Right lobe of liver (tissue), 6 donors: ENCODE data around the gene MAPKAP1. TPM values are rescaled to one million over a fixed set of nuclear protein-coding genes. Genes with fewer than 3 reads are reported as not detected.

Experiments used
- ATAC-seq, 4 donors: fragments of 200-7000 bp; cut with Tn5 transposase; one replicate each; pipeline ENCODE4 v1.9.1; 2020; ENCODE audit warnings: mild to moderate bottlenecking in 4 of 4, moderate library complexity in 4 of 4
- DNase-seq, 3 donors: peaks; one replicate each; pipeline ENCODE4 v3.0.0-alpha.2; 2020
- H3K27ac ChIP-seq, 3 donors: fragments of 200-600 bp; one replicate each; pipeline ENCODE4 v1.8.0; 2022
- H3K27me3 ChIP-seq, 2 donors: fragments of 200-600 bp; one replicate each; pipeline ENCODE4 v1.8.0; 2022
- H3K36me3 ChIP-seq, 4 donors: fragments of 200-600 bp; sonication (generic) in 1 of 4; one replicate each; pipeline versions ENCODE4 v1.5.1 to v1.8.0; 2017 to 2022; ENCODE audit warnings: control low read depth in 1 of 4
- H3K4me1 ChIP-seq, 4 donors: fragments of 200-600 bp; sonication (generic) in 1 of 4; one replicate each; pipeline versions ENCODE4 v1.5.1 to v1.8.0; 2017 to 2022; ENCODE audit warnings: control low read depth in 1 of 4
- H3K4me3 ChIP-seq, 3 donors: fragments of 200-600 bp; one replicate each; pipeline ENCODE4 v1.8.0; 2022
- H3K9me3 ChIP-seq, 4 donors: fragments of 200-600 bp; sonication (generic) in 1 of 4; one replicate each; pipeline versions ENCODE4 v1.5.1 to v1.8.0; 2017 to 2022; ENCODE audit warnings: control low read depth in 1 of 4
- POLR2A ChIP-seq: fragments of 450-650 bp; IDR thresholded peaks from one replicate; pipeline ENCODE4 v1.6.1; 2017; ENCODE audit warnings: antibody characterized with exemption, mild to moderate bottlenecking
- WGBS: methylation state at CpG from one replicate; pipeline ENCODE4 v1.1.6; 2018; ENCODE audit warnings: low coverage, low lambda C conversion rate; ENCODE audit not compliant: insufficient coverage; ENCODE audit errors: missing lambda C conversion rate; 5-methylcytosine and 5-hydroxymethylcytosine counted together
- intact Hi-C, 2 donors: fragments of 100-400 bp; cut with DNase I; formaldehyde crosslinking; loops; one replicate each; pipeline versions ENCODE4 v1.11.2 to v1.14.1; 2022
- total RNA-seq, 6 experiments: library from RNA; depleted of rRNA in 2 of 6; stranded (reverse); fragments of >200 nt in 2 of 6; fragmentation: NEBNext Ultra II Directional in 3 of 6; extraction: Animal tissue kit (Norgen Biotek cat#: 25700) in 3 of 6; gene quantifications; one replicate each; pipeline versions ENCODE4 v1.1.0 to v1.2.4, GENCODE V29; 2016 to 2023
- TF ChIP-seq, protein P1 (sequence below), 4 donors: fragments of 200-600 bp in 3 of 4; fragments of 450-650 bp in 1 of 4; IDR thresholded peaks; one replicate each; pipeline versions ENCODE4 v1.5.1 to v1.8.0; 2016 to 2022; ENCODE audit warnings: antibody characterized with exemption in 4 of 4, mild to moderate bottlenecking in 2 of 4
- donor health status: DM: no; HTN: yes; CAD: no.
- donor health status: DM: no; HTN: no; CAD: no.
- donor health status: DM: no; HTN: no; CAD: no.
- donor health status: DM: no; HTN: yes; CAD: no.
- donor health status: DM: no; HTN: yes; CAD: no.

The MAPKAP1 gene
- total RNA-seq, 6 experiments from 2014 or later = 29.6 to 53.2 (median 48.3) TPM

DNA sequence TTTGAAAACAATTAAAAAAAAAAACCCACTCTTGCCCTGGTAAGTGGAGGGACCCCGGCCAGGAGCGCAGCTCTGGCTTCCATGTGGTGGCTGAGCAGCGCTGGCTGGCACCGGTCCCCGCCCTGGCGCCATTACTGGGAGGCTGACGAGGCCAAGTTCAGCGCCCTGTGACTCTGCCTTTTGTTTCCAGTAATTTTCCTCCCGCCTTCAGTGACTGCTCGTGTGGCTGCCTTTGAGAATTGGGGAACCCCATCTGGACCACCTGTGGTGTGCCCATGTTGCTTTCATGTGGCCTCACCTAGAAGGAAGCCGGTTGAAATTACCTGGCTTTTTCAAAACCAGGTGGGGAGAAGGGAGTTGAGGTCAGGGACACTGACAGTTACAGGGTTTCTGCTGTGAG lies 309.3 kb downstream of the MAPKAP1 start:
- TF ChIP-seq, protein P1, sequence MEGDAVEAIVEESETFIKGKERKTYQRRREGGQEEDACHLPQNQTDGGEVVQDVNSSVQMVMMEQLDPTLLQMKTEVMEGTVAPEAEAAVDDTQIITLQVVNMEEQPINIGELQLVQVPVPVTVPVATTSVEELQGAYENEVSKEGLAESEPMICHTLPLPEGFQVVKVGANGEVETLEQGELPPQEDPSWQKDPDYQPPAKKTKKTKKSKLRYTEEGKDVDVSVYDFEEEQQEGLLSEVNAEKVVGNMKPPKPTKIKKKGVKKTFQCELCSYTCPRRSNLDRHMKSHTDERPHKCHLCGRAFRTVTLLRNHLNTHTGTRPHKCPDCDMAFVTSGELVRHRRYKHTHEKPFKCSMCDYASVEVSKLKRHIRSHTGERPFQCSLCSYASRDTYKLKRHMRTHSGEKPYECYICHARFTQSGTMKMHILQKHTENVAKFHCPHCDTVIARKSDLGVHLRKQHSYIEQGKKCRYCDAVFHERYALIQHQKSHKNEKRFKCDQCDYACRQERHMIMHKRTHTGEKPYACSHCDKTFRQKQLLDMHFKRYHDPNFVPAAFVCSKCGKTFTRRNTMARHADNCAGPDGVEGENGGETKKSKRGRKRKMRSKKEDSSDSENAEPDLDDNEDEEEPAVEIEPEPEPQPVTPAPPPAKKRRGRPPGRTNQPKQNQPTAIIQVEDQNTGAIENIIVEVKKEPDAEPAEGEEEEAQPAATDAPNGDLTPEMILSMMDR (IDR thresholded peaks at IDR 0.05) = no peak
- DNase-seq (no peak), ATAC-seq (no peak)
- no peak overlapping the region for H3K4me3 ChIP-seq
- no peaks in the 10 kb centered on the region for H3K36me3 ChIP-seq
- H3K4me1 ChIP-seq = no peaks in the 10 kb centered on the region
- no peaks in the 10 kb centered on the region for H3K27me3 ChIP-seq
- 81% methylated on average over 11 of the region's 11 CpGs for WGBS
- H3K9me3 ChIP-seq = no peaks in the 10 kb centered on the region
- H3K27ac ChIP-seq = no peak overlapping the region
- intact Hi-C loops = no loop called here

DNA sequence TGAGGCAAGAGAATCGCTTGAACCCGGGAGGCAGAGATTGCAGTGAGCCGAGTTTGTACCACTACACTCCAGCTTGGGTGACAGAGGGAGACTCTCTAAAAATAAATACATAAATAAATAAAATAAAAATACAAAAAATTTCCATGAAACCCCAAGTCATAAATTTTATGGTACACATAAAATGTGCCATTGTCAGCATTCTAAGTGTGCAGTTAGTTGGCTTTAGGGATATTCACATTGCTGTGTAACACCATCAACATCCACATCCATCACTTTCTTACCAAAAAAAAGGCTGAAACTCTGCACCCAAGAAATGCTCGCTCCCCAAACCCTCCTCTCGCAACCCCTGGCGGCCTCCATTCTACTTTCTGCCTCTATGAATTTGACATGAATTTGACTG lies 310.2 kb downstream of the MAPKAP1 start:
- no peak for DNase-seq
- WGBS = 60% methylated on average over 2 of the region's 6 CpGs

DNA sequence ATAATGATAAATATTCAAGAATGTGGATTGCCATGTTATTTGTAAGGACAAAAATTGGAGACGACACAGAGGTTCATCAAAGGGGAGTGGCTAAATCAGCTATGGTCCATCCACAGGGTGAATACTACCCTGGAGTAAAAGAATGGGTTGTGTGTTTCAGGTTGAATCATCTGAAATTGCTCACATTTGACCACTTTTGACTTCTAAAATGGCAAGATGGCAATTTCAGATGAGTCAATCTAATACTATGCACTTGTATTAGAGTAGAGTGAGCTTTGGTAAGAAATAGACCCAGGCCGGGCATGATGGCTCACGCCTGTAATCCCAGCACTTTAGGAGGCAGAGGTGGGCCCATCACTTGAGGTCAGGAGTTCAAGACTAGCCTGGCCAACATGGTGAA lies 313.6 kb downstream of the MAPKAP1 start:
- DNase-seq (no peak), ATAC-seq (no peak)
- 81% methylated on average over 3 of the region's 3 CpGs for WGBS
- H3K27me3 ChIP-seq = no peaks in the 10 kb centered on the region
- H3K9me3 ChIP-seq = no peaks in the 10 kb centered on the region
- H3K36me3 ChIP-seq = no peaks in the 10 kb centered on the region
- no peak overlapping the region for H3K27ac ChIP-seq
- TF ChIP-seq POLR2A = no peak
- TF ChIP-seq, protein P1 (IDR thresholded peaks at IDR 0.05) = no peak
- peaks cover 0 to 6% (median 0%) of the 10 kb centered on the region in 4 donors for H3K4me1 ChIP-seq
- H3K4me3 ChIP-seq = no peak overlapping the region
- intact Hi-C loops = no loop called here

More for the DNA sequence above, 310.2 kb downstream of the MAPKAP1 start:
- ATAC-seq = no peak
- H3K4me3 ChIP-seq = no peak overlapping the region
- intact Hi-C loops = no loop called here
- H3K4me1 ChIP-seq = no peaks in the 10 kb centered on the region
- no peaks in the 10 kb centered on the region for H3K9me3 ChIP-seq
- no peaks in the 10 kb centered on the region for H3K27me3 ChIP-seq
- no peak overlapping the region for H3K27ac ChIP-seq
- H3K36me3 ChIP-seq = no peaks in the 10 kb centered on the region
- TF ChIP-seq, protein P1 (IDR thresholded peaks at IDR 0.05) = no peak
- no peak for TF ChIP-seq POLR2A

DNA sequence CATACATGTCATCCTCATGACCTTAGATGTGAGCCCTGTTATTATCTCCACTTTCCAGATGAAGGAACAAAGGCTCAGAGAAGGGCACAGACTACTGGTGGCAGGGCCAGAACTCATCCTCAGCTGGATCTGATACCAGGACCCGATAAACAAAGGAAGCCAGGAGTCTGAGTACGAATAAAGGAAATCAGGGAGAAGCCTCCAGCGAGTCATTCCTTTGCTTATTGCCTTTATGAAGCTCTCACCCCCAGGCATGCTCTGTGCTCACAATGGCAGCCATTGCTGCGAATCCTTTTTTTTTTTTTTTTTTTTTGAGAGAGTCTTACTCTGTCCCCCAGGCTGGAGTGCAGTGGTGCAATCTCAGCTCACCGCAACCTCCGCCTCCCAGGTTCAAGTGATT lies 315.3 kb downstream of the MAPKAP1 start:
- no peak for TF ChIP-seq POLR2A
- TF ChIP-seq, protein P1 (IDR thresholded peaks at IDR 0.05) = no peak
- WGBS = 93% methylated on average over 3 of the region's 6 CpGs
- no peaks in the 10 kb centered on the region for H3K36me3 ChIP-seq

DNA sequence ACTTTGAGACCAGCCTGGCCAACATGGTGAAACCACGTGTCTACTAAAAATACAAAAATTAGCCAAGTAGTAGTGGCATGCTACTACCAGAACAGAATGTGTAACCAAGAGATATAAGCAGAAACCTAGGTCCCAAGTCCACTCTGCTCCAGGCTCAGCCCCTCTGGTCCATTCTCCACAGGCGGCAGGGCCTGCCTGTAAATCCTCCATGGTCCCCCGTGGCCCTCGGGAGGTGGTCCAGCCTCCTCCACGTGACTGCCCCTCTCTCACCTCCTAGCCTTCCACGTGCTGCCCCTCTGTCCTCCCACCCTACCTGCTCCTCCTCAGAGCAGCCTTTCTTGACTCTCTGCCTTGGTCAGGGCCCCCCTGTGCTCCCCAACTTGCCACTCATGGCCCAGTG lies 318.0 kb downstream of the MAPKAP1 start:
- 31% methylated on average over 3 of the region's 6 CpGs for WGBS
- peaks cover 0 to 7% (median 0%) of the 10 kb centered on the region in 4 donors for H3K4me1 ChIP-seq
- no peaks in the 10 kb centered on the region for H3K27me3 ChIP-seq
- ATAC-seq (peak; percentile 76 to 82 (median 81)), DNase-seq (peak in 1 of 3 donors; percentile 56)
- no peaks in the 10 kb centered on the region for H3K36me3 ChIP-seq
- no peaks in the 10 kb centered on the region for H3K9me3 ChIP-seq
- H3K4me3 ChIP-seq = no peak overlapping the region
- intact Hi-C loops = no loop called here
- no peak for TF ChIP-seq POLR2A
- TF ChIP-seq, protein P1 (IDR thresholded peaks at IDR 0.05) = no peak
- H3K27ac ChIP-seq = no peak overlapping the region

More for the DNA sequence above, 315.3 kb downstream of the MAPKAP1 start:
- DNase-seq = no peak
- no peak for ATAC-seq
- intact Hi-C loops = no loop called here
- no peak overlapping the region for H3K27ac ChIP-seq
- H3K9me3 ChIP-seq = no peaks in the 10 kb centered on the region
- H3K27me3 ChIP-seq = no peaks in the 10 kb centered on the region
- H3K4me3 ChIP-seq = no peak overlapping the region
- H3K4me1 ChIP-seq = peaks cover 0 to 7% (median 0%) of the 10 kb centered on the region in 4 donors
